ENCODE measurements around the gene EPHB6.

Gene EPHB6, protein sequence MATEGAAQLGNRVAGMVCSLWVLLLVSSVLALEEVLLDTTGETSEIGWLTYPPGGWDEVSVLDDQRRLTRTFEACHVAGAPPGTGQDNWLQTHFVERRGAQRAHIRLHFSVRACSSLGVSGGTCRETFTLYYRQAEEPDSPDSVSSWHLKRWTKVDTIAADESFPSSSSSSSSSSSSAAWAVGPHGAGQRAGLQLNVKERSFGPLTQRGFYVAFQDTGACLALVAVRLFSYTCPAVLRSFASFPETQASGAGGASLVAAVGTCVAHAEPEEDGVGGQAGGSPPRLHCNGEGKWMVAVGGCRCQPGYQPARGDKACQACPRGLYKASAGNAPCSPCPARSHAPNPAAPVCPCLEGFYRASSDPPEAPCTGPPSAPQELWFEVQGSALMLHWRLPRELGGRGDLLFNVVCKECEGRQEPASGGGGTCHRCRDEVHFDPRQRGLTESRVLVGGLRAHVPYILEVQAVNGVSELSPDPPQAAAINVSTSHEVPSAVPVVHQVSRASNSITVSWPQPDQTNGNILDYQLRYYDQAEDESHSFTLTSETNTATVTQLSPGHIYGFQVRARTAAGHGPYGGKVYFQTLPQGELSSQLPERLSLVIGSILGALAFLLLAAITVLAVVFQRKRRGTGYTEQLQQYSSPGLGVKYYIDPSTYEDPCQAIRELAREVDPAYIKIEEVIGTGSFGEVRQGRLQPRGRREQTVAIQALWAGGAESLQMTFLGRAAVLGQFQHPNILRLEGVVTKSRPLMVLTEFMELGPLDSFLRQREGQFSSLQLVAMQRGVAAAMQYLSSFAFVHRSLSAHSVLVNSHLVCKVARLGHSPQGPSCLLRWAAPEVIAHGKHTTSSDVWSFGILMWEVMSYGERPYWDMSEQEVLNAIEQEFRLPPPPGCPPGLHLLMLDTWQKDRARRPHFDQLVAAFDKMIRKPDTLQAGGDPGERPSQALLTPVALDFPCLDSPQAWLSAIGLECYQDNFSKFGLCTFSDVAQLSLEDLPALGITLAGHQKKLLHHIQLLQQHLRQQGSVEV

GRCh38 chr7:142854372-142855113 lies at the start of gene EPHB6:
EPHB6 (plus strand) TSS chr7:142855076; CDS start chr7:142863228, 8,152 bp downstream.
- no peaks in the 10 kb centered on the region for H3K79me2 ChIP-seq
- peak within 1 kb of the TSS; percentile 100 for H3K4me2 ChIP-seq (ENCODE audit: low read length)
- no peaks in the 10 kb centered on the region for H3K36me3 ChIP-seq (ENCODE audit: control insufficient read depth, insufficient read depth, low read length)
- no peak within 1 kb of the TSS for H3K9ac ChIP-seq
- peak within 1 kb of the TSS; percentile 99 for H2AFZ ChIP-seq
- peaks cover 12% of the 10 kb centered on the region for H3K4me1 ChIP-seq
- H3K4me3 ChIP-seq (ENCODE audit: low read depth, low read length) = peak within 1 kb of the TSS; percentile 79
- no peak for TF ChIP-seq CTCF (IDR thresholded peaks at IDR 0.05)
- H3K27me3 ChIP-seq (ENCODE audit: control insufficient read depth, insufficient read depth, low read length) = no peaks in the 10 kb centered on the region
- H3K9me3 ChIP-seq (ENCODE audit: control insufficient read depth, low read length) = no peaks in the 10 kb centered on the region
- peak within 1 kb of the TSS; percentile 59 for H3K27ac ChIP-seq

- TF ChIP-seq CTCF (IDR thresholded peaks at IDR 0.05) = no peak
- no peaks in the 10 kb centered on the region for H3K36me3 ChIP-seq (ENCODE audit: control insufficient read depth, insufficient read depth, low read length)
- H3K9ac ChIP-seq = no peak overlapping the region
- no peaks in the 10 kb centered on the region for H3K4me1 ChIP-seq
- no peak overlapping the region for H2AFZ ChIP-seq
- no peaks in the 10 kb centered on the region for H3K27me3 ChIP-seq (ENCODE audit: control insufficient read depth, insufficient read depth, low read length)
- no peaks in the 10 kb centered on the region for H3K79me2 ChIP-seq
- no peak overlapping the region for H3K27ac ChIP-seq
- no peak overlapping the region for H3K4me2 ChIP-seq (ENCODE audit: low read length)
- no peak overlapping the region for H3K4me3 ChIP-seq (ENCODE audit: low read depth, low read length)
- no peaks in the 10 kb centered on the region for H3K9me3 ChIP-seq (ENCODE audit: control insufficient read depth, low read length)
Observed at GRCh38 chr7:142805350-142806021, 49.4 kb upstream of the EPHB6 start.

GRCh38 chr7:142806022-142806356 lies 48.9 kb upstream of the EPHB6 start:
- no peaks in the 10 kb centered on the region for H3K27me3 ChIP-seq (ENCODE audit: control insufficient read depth, insufficient read depth, low read length)
- no peaks in the 10 kb centered on the region for H3K9me3 ChIP-seq (ENCODE audit: control insufficient read depth, low read length)
- no peaks in the 10 kb centered on the region for H3K4me1 ChIP-seq
- no peak for TF ChIP-seq CTCF (IDR thresholded peaks at IDR 0.05)
- H3K36me3 ChIP-seq (ENCODE audit: control insufficient read depth, insufficient read depth, low read length) = no peaks in the 10 kb centered on the region
- no peak overlapping the region for H3K9ac ChIP-seq
- H3K4me3 ChIP-seq (ENCODE audit: low read depth, low read length) = no peak overlapping the region
- no peak overlapping the region for H2AFZ ChIP-seq
- no peaks in the 10 kb centered on the region for H3K79me2 ChIP-seq
- H3K4me2 ChIP-seq (ENCODE audit: low read length) = no peak overlapping the region
- H3K27ac ChIP-seq = no peak overlapping the region

DNA sequence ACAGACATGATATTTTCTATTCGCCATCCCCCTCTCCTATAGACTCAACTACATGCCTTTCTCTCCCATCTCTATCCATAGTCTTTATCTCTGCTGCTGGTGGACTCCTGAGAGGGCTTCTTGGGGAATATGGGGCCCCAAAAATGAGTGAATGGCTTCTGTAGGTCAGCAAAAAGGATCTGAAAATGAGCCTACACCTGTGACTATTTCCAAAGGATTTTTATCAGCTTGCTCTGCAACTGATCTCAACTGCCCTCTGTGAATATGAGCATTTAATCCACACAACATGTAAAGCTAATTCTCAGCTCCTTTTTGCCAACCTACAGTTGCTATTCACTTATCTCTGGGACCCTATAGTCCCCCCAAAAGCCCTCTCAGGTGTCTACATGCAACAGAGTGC lies 47.9 kb upstream of the EPHB6 start:
- H3K27me3 ChIP-seq (ENCODE audit: control insufficient read depth, insufficient read depth, low read length) = no peaks in the 10 kb centered on the region
- H3K36me3 ChIP-seq (ENCODE audit: control insufficient read depth, insufficient read depth, low read length) = no peaks in the 10 kb centered on the region
- no peak overlapping the region for H3K27ac ChIP-seq
- H3K79me2 ChIP-seq = no peaks in the 10 kb centered on the region
- TF ChIP-seq CTCF (IDR thresholded peaks at IDR 0.05) = no peak
- H3K4me2 ChIP-seq (ENCODE audit: low read length) = no peak overlapping the region
- H3K9me3 ChIP-seq (ENCODE audit: control insufficient read depth, low read length) = no peaks in the 10 kb centered on the region
- H3K4me3 ChIP-seq (ENCODE audit: low read depth, low read length) = no peak overlapping the region
- H3K9ac ChIP-seq = no peak overlapping the region
- no peak overlapping the region for H2AFZ ChIP-seq
- H3K4me1 ChIP-seq = no peaks in the 10 kb centered on the region

Data from parathyroid adenoma (tissue), 2 donors.